GM21723 (cell line): ENCODE measurements around the gene CYCS.
"Not testable (repeated sequence)": the region's sequence is repeated elsewhere in the genome, so short reads cannot be mapped to it uniquely, and the experiment has no call there.

ENCODE experiments used
- ATAC-seq: cut with Tn5 transposase; IDR thresholded peaks from one replicate; pipeline ENCODE4 v1.9.1; 2021; ENCODE audit warnings: mild to moderate bottlenecking, moderate library complexity; ENCODE audit not compliant: unreplicated experiment

The CYCS gene

GRCh38 chr7:25118048-25118753 is 6.9 kb downstream of the CYCS start:
- ATAC-seq = peak; percentile 51

- ATAC-seq = peak; percentile 90
Measured at GRCh38 chr7:25117226-25118047, 7.6 kb downstream of the CYCS start.

- no peak for ATAC-seq
Measured at GRCh38 chr7:25116621-25117020, 8.4 kb downstream of the CYCS start.

- ATAC-seq = not testable (repeated sequence)
Measured at GRCh38 chr7:25110514-25110913, 14.5 kb downstream of the CYCS start.

GRCh38 chr7:25109276-25109675 is 15.8 kb downstream of the CYCS start:
- no peak for ATAC-seq

- ATAC-seq = no peak
Measured at GRCh38 chr7:25105911-25106310, 19.1 kb downstream of the CYCS start.

GRCh38 chr7:25103773-25104172 is 21.3 kb downstream of the CYCS start:
- ATAC-seq = no peak

GRCh38 chr7:25101817-25102216 is 23.2 kb downstream of the CYCS start:
- ATAC-seq = no peak

GRCh38 chr7:25098096-25099046 is 26.7 kb downstream of the CYCS start:
- ATAC-seq = peak; percentile 76

- no peak for ATAC-seq
Measured at GRCh38 chr7:25095516-25096345, 29.3 kb downstream of the CYCS start.

- ATAC-seq = peak; percentile 82
Measured at GRCh38 chr7:25093268-25093826, 31.7 kb downstream of the CYCS start.

- ATAC-seq = no peak
Measured at GRCh38 chr7:25091779-25092178, 33.3 kb downstream of the CYCS start.

- ATAC-seq = no peak
Measured at GRCh38 chr7:25091176-25091575, 33.9 kb downstream of the CYCS start.

- ATAC-seq = no peak
Measured at GRCh38 chr7:25090374-25090773, 34.7 kb downstream of the CYCS start.

- peak; percentile 93 for ATAC-seq
Measured at GRCh38 chr7:25087855-25088254, 37.2 kb downstream of the CYCS start.

GRCh38 chr7:25084821-25085220 is 40.2 kb downstream of the CYCS start:
- no peak for ATAC-seq

GRCh38 chr7:25083201-25083600 is 41.9 kb downstream of the CYCS start:
- ATAC-seq = no peak

- not testable (repeated sequence) for ATAC-seq
Measured at GRCh38 chr7:25082041-25082440, 43.0 kb downstream of the CYCS start.

GRCh38 chr7:25077096-25077495 is 48.0 kb downstream of the CYCS start:
- ATAC-seq = no peak

GRCh38 chr7:25075459-25075858 is 49.6 kb downstream of the CYCS start:
- no peak for ATAC-seq
